Muscle of back (tissue), 11 donors: ENCODE results near the gene ZNF438. TPM values are rescaled to one million over a fixed set of nuclear protein-coding genes. Genes with fewer than 3 reads are reported as not detected.
"Not testable (repeated sequence)": the region's sequence is repeated elsewhere in the genome, so short reads cannot be mapped to it uniquely, and the experiment has no call there.

Experiments
- DNase-seq, 3 donors: peaks; one replicate each; pipeline versions ENCODE4 v3.0.0 to v3.0.0-alpha.2; 2013
- polyA plus RNA-seq, 10 donors: library from polyadenylated mRNA; unstranded; fragments of 120-200 nt; gene quantifications; one replicate each; pipeline ENCODE4 v1.2.1, GENCODE V29; 2013; ENCODE audit not compliant: insufficient read length in 10 of 10

The ZNF438 gene
- polyA plus RNA-seq, 10 donors, result 9.9 to 19.7 (median 13.1) TPM

DNA sequence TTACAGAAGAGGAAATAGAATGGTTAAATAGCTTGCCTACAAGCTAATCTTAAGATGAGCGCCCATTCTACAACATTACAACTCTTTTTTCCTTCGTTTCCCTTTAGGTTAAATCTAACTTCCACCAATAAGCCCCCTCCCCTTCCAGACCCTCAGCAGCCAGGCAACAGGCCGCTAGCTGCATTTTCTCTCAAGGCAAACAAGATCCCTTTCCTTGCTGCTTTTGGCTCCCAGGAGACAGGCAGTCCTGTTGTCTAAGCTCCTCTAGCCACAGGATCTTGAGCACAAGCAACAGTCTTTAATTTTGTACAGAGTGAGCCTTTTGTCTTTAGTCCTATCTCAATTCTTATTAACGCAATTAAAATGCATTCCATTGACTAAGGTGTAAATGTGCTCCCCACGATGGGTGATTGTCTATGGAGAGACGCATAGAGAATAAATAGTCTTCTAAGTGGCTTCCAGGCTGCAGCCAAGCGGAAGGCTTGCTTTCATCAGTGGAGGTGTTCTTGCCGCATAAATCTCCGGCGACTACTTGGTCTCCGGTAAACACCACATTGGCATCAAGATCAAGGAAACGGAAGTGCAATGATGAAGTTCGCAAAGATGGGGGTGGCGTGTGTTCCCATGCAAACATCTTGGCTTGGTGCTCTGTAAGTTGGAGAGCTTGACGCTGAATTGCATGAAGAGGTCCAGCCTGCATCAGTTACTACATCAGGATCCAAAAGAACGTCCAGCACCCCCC, 220.2 kb downstream of the ZNF438 start:
- DNase-seq, result no peak

DNA sequence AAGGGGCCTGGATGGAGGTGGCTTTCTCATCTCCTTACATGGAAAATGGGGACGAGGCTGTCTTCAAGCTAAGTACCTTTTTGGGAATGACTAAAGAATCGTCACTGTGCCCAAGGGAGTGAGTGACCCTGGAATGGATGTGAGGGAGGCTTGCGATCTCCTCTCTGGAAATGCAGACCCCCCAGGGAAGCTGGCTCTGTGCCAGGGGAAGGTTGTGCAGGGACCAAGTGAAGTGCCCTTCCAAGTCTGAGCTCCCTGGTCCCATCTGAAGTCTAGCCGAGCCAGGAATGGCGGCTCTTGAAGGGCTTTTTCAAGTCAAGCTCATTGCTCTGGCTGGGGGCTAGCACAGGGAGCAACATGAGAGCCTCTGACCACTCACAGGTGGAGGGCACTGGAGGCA, 221.2 kb downstream of the ZNF438 start:
- no peak for DNase-seq

DNA sequence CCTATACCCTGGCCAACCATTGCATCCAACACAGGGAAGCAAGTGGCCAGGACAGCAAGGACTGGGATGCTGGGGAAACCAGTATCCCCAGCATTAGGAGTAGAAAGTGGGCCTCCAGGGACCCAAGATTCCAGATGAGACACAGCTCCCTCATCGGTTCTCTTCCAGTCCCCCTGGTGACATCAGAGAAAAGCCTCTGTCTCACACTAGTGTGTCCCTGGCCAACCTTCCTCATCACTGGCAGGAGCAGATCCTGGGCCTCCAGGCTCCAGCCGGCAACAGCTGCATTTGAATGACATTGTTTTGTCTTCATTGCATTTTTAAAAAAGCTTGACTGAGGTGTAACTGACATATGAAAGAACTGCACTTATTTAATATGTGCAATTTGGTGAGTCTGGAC, 224.8 kb downstream of the ZNF438 start:
- DNase-seq, result peak in 1 of 3 donors; percentile 58

DNA sequence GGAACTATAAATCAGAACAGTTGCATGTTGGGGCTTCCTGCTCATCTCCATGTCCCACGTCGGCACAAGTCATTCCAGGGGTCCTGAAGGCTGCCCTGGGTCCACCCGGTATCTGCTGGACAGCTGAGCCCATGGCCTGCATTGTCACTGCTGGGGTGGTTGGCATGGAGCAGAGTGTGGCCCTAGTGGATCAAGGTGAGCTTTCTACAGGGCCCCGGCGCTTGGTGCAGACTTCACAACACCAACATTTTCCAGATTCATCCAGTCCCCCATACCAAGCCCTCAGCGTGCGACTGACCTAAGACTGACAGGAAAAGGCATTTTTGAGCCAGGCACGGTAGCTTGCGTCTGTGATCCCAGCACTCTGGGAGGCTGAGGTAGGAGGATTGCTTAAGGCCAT, 226.6 kb downstream of the ZNF438 start:
- DNase-seq, result no peak

DNA sequence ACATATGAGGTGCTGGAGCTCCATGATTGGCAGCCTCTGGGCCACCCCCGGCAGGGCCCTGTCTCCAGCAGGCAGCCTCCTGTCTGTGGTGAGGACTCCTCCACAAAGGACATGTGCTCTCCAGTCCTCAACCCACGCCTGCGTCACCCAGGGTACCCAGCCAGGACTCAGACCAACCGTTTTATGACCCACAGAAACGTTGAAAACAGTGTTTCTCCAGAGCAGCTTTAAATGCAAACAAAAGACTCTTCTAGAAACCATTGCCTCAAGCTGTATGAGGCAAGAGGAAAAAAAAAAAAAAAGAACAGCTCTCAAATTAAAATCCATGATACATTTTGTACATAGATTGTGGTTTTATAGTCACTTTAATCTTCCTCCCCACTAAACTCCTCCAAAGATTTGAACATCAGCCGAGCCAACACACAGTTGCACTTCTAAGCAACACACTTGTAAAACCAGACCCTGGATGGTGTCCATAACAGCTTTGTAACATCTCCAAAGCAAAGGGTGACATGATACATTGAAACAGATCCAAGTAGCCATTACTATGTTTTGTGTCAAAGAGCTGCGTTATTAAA, 227.1 kb downstream of the ZNF438 start:
- DNase-seq, result peak in 2 of 3 donors; percentile 81 to 90

DNA sequence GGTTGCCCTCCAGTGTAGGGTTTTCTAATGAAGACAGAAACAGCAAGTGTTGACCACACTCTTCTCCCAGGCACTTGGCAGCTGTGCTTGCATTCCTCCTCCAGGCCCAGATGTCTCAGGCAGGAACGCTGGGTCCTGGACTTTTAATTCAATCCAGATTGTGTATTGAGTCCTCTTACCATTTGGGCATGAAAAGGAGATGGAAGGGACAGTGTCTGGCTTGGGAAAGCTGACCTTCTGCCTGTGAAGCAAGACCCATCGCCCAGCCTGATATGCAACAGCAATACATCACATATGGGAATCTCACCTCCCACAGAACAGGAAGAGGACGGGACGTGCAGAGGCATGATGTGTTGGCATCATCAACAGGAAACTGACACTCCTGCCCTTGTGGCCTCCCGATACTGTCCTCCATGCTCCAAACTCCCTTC, 227.8 kb downstream of the ZNF438 start:
- peak in 1 of 3 donors; percentile 71 for DNase-seq

DNA sequence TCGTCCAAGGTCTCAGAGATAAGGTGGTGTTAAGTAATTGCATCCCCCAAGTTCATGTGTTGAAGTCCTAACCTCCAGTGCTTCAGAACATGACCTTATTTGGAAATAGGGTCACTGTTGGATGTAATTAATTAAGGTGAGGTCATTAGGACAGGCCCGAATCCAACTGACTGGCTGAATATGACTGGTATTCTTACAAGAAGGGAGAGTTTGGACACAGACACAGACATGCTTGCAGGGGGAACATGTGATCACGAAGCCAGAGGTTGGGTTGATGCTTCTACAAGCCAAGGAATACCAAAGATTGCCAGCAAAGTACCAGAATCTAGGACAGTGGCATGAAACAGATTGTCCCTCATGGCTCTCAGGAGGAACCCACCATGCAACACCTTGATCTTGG, 228.6 kb downstream of the ZNF438 start:
- no peak for DNase-seq

DNA sequence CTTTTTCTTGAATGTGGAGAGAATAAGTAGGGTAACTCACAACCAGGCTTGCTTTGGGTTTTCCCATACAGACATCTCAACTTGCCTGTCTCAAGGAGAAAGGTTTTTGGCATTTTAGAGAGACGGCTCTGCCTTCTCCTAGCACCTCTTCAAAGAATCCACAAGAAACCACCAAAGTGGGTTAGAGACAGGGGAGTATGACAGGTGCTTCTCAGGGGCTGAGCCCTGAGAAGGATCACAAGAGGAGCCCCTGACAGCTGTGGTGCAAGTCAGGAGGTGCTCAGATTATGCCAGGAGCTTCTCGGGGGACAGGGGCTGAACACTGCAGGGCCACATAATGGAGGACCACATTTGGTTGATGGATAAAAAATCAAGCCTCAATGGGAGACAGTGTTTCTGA, 231.3 kb downstream of the ZNF438 start:
- DNase-seq, result no peak

DNA sequence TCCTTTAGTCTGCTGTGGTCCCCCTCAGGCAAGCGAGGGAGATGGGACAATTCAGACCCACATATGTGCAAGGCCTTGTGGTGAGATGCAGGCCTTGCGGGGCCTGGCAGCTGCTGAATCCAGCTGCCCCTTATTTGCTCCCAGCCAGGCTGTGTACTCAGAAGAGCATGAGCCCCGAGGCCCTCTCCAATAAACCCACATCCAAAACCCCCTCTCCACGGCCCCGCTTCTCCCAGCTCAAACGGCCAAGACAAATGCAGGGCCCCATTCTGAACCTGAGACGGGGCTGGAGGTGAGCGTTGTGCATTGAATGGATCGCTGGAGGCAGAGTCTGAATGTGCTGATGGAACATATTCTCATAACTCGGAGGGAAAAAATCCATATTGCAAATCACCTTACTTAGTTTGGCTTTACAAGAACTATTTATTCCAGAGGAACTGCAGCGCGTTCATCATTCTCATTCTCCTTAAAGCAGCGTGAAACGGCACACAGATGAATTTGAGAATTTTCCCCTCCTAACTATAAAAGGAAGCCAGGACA, 232.9 kb downstream of the ZNF438 start:
- no peak for DNase-seq

DNA sequence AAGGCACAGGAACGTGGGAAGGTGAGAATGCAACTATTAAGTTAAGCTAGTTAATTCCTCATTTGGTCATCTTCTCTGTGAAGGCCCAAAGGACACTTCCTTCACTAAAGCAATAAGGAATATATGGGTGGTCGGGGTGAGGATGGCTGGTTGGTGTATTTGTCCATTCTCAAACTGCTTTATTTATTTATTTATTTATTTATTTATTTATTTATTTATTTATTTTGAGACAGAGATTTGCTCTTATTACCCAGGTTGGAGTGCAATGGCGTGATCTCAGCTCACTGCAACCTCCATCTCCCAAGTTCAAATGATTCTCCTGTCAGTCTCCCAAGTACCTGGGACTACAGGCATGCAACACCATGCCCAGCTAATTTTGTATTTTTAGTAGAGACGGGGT, 236.6 kb downstream of the ZNF438 start:
- not testable (repeated sequence) for DNase-seq
